ACHN (cell line): ENCODE results near the gene C5orf15.

ENCODE experiments used
- DNase-seq: peaks from one replicate; pipeline ENCODE4 v3.0.0-alpha.2; 2015
- in situ Hi-C: cut with HindIII; loops from 2 replicates; pipeline ENCODE4 v1.10.0; 2017; ENCODE audit warnings: low sequenced_read_pairs, low pct_ligation_motif_present, low pct_unique_long_range_greater_than_20kb

The C5orf15 gene

GRCh38 chr5:133916479-133916878 lies 51.9 kb downstream of the C5orf15 start:
- in situ Hi-C loops = no loop called here
- DNase-seq = no peak

DNA sequence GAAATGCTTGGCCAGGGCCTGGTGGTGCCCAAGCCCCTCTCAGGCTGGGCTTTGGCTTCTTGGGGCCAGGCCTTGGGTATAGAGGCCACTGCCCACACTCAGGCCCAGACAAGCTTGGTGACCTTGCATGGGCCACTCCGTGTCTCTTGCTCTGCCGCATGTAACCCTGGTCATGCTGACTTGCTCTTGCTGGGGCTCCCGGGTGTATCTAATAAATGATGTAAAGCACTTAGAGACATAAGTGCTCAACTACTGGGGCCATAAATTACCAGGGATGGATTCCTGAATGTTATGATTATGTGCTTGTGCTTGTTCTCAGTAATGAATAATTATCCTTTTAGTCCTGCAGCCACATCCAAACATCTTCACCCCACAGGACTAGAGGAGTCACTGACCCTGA lies 54.0 kb downstream of the C5orf15 start:
- in situ Hi-C loops = no loop called here
- no peak for DNase-seq

DNA sequence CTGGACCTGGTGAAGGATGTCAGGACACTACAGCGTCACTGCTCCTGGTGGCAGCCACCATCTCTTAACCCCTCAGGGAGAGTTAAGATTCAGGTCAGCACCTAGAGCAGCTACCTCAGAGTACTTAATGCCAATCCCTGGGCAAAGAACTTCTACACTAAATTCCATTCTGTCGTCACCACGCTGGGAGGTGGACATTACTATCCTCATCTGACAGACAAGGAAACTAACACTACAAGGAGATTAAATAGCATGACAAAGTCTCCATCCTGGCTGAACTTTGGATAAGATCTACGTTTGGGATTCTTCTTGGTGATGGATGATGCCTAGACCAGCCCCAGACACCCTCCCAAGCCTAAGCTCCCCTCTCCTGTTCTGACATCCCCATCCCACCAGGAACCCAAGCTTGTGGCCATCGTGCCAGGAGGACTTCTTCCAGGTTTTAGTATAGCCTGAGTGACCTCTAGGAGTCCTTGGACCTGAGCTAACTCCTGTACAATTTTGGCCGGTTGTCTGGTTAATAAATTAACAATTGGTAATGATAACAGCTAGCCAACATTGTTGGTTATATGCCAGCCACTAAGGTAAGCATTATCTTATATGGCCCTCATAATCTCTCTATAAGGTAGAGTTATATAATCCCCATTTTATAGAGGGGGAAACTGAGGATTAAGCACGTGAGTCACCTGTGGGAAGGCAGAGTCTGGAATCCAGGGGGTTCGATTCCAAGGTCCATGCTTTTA lies 54.8 kb downstream of the C5orf15 start:
- DNase-seq = no peak
- in situ Hi-C loops = no loop called here

- no peak for DNase-seq
- in situ Hi-C loops = no loop called here
Measured at GRCh38 chr5:133912951-133913350, 55.5 kb downstream of the C5orf15 start.

GRCh38 chr5:133910571-133910970 lies 57.9 kb downstream of the C5orf15 start:
- in situ Hi-C loops = no loop called here
- DNase-seq = no peak

DNA sequence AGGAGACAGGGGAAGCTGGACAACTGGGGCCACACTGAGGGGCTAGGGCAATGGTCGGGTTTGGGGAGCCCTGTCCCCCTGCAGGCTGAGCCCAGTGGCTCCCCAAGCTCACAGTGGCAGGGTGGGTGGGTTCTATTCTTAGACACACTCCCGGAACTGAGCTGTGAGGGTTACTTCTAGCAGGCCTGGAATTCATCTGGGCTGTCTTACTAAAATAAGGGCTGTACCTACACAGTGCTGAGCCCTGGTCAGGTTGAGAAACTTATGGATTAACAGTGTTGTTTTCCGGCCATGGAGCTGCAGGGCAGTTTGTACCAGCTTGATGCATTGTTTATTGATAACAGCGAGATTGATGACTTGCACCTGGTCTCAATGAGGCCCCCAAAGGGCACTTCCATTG lies 58.8 kb downstream of the C5orf15 start:
- in situ Hi-C loops = no loop called here
- DNase-seq = no peak

- in situ Hi-C loops = no loop called here
- DNase-seq = no peak
Measured at GRCh38 chr5:133907075-133907474, 61.4 kb downstream of the C5orf15 start.

DNA sequence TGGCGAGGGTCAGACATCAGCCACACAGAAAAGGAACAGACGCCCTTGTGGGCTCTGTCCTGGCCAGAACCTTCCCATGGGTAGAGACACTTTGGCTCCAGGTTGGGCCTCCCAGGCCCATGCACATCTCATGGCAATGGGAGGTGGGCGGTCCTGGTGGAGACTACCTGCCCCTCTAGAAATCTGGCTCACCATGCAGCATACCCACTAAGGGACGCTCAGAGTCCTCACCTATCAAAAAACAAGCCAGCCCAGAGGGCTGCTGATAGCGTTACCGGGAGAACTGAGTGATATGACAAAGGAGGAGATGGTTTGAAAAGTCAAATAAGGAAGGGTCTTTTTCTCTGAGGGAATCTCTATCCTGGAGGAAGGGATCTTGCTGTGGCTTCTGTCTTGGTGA lies 62.1 kb downstream of the C5orf15 start:
- in situ Hi-C loops = no loop called here

More for the DNA sequence above, 62.1 kb downstream of the C5orf15 start:
- DNase-seq = no peak
